ENCODE data around the gene ATG9B. TPM values are rescaled to one million over a fixed set of nuclear protein-coding genes. Genes with fewer than 3 reads are reported as not detected.
"Not testable (repeated sequence)": the region's sequence is repeated elsewhere in the genome, so short reads cannot be mapped to it uniquely, and the experiment has no call there.

The ATG9B gene
- polyA plus RNA-seq, 1 donor: 0.72 TPM

DNA sequence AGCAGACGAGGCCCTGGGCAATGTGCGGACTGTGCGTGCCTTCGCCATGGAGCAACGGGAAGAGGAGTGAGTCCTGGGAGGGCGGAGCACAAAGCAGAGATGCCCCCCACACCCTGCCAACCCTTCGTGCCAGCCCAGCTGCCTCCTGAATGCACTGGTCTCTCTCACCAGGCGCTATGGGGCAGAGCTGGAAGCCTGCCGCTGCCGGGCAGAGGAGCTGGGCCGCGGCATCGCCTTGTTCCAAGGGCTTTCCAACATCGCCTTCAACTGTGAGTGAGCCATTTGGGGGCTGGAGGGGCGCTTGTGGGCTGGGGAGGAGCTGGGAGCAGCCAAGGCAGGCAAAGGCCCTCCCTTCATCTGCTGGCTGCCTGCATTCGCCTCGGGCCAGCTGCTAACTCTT lies 11.6 kb upstream of the ATG9B start:
- no peak for DNase-seq

GRCh38 chr7:151035026-151035717 lies 10.9 kb upstream of the ATG9B start:
- DNase-seq: no peak

- DNase-seq: no peak
Observed at GRCh38 chr7:151034312-151035025, 10.2 kb upstream of the ATG9B start.

GRCh38 chr7:151033864-151034249 lies 9.6 kb upstream of the ATG9B start:
- no peak for DNase-seq

DNA sequence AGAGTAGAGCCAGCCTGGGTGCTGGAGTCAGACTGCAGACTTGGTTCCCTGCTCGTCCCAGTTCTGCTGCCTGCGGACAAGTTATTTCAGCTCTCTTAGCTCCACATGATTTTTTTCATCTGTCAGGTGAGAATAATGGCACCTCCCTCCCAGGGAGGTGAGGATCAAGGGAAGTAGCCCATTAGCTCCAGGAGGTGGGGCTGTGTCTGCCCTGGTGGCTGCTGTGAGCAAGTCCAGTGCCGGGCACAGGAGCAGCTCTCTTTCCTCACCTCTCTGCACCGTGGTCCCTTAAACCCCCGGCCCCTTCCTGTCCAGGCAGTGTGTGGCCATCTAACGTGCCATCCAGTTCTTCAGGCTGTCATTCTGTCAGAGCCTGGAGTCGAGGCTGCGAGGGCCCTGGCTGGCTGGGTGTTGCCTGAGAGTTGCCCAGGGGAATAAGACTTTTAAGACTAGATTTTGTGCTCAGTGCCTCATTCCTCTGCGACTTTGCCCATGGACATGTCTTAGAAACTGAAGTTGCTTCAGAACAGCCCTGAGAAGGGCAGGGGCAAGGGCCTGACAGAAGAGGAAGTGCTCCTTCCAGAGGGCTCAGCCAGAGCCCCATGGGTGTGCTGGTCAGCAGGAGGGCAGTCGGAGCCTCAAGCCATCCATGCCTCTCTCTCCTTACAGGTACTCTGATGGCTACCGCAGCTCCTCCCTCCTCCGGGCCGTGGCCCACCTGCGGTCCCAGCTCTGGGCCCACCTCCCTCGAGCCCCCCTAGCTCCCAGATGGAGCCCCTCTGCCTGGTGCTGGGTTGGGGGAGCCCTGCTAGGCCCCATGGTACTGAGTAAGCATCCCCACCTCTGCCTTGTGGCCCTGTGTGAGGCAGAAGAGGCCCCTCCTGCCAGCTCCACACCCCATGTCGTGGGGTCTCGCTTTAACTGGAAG lies 8.9 kb upstream of the ATG9B start:
- no peak for DNase-seq

DNA sequence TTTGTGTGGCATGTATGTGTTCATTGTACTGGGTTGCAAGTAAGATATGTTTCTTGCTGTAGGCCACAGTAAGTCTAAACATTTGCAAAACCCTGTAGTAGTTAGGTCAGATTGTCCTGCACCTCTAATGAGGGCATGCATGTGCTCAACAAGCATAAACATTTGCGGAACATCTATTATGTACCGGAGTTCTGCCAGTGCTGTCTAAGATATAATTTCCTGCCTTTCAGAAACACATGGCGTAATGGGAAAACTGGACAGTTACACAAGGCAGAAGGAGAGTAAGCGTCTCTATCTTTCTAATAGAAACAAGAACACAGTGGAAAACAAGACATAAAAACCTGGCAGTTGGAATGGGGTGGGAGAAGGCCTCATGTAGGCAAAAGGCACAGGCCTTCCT lies 6.7 kb upstream of the ATG9B start:
- DNase-seq: no peak

DNA sequence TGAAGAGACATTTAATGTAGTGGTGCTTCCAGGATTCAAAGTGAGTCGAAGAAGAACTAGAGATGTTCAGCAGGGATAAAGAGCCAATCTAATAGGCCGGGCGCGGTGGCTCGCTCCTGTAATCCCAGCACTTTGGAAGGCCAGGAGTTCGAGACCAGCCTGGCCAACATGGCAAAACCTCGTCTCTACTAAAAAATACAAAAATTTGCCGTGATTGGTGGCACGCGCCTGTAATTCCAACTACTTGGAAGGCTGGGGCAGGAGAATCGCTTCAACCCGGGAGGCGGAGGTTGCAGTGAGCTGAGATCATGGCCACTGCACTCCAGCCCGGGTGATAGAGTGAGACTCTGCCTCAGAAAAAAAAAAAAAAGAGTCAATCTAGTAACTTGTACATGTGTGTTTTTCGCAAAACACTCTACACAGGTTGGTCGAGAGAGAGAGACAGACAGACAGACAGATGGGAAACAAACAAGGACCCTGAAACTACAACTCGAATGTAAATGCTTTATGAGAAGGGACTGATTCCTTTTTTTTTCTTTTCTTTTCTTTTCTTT lies 4.7 kb upstream of the ATG9B start:
- DNase-seq: no peak

GRCh38 chr7:151028131-151028947 lies 4.0 kb upstream of the ATG9B start, which contains the start of gene ABCB8:
ABCB8 (plus strand) TSS chr7:151028450; CDS start chr7:151028516, 66 bp downstream.
- peak; percentile 99 for DNase-seq

DNA sequence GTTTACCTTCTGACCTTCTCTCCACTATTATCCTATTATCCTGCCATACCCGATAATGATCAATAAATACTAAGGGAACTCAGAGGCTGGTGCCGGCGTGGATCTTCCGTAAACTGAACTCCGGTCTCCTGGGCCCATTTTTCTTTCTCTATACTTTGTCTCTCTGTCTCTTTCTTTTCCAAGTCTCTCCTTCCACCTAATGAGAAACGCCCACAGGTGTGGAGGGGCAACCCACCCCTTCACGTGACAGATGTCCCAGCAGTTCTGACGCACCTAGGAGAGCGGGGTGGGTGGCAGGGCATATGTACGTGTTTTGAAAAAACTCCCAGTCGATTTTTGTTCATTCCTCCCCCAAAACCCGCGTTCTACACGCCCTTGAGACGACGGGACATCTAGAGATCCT lies 3.4 kb upstream of the ATG9B start:
- not testable (repeated sequence) for DNase-seq

DNA sequence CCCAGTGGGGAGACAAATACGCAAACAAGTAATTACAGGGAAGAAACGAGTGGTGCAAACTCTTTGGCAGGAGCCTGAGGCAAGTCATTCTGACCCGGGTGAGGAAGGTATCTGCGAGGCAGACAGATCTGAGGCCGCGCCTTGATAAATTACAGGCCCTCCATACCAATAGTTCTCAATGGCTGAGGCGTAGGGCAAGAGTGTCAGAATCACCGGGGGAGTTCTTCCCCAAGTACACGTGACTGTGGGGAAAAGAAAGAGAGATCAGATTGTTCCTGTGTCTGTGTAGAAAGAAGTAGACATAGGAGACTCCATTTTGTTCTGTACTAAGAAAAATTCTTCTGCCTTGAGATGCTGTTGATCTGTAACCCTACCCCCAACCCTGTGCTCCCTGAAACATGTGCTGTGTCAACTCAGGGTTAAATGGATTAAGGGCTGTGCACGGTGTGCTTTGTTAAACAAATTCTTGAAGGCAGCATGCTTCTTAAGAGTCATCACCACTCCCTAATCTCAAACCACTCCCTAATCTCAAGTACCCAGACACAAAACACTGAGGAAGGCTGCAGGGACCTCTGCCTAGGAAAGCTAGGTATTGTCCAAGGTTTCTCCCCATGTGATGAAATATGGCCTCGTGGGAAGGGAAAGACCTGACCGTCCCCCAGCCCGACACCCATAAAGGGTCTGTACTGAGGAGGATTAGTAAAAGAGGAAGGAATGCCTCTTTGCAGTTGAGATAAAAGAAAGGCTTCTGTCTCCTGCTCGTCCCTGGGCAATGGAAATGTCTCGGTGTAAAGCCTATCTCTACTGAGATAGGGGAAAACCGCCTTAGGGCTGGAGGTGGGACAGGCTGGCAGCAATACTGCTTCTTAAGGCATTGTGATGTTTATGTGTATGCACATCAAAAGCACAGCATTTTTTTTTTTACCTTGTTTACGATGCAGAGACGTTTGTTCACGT lies 2.8 kb upstream of the ATG9B start:
- not testable (repeated sequence) for DNase-seq

GRCh38 chr7:151025924-151026671 lies 1.8 kb upstream of the ATG9B start:
- no peak for DNase-seq

DNA sequence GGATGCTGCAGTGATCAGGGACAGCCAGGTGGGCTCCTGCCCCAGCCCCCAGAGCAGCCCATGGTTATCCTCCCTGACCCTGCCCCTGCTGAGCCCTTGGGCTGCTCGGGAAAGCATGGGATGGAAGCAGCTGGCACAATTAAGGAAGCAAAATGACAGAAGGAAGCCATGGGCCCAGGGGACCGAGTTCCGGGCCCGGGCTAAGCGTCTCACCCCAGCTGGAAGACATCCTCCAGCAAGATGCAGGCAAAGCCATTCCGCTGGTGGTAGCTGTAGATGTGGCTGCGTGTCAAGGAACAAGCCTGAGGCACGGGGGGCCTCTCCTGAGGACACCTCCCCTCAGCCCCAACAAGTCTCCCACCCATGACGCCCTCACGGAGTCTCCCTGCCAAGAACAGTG lies 1.1 kb downstream of the ATG9B start:
- DNase-seq: no peak

- DNase-seq: no peak
Observed at GRCh38 chr7:151020231-151020630, 4.1 kb downstream of the ATG9B start.

DNA sequence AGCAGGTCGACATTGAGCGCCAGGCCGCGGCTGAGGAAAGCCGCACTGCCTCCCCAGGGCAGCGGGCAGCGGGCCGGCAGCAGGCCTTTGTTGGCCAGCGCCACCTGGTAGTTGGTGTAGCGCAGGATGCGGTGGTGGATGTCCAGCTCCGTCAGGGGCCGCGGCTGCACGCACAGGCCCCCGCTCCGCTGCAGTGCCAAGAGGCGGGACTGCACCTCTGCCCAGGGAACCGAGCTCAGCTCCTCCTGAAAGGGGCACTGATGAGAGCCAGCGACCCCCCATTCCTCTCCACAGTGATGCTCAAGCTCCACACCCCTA lies 5.2 kb downstream of the ATG9B start:
- DNase-seq: no peak

DNA sequence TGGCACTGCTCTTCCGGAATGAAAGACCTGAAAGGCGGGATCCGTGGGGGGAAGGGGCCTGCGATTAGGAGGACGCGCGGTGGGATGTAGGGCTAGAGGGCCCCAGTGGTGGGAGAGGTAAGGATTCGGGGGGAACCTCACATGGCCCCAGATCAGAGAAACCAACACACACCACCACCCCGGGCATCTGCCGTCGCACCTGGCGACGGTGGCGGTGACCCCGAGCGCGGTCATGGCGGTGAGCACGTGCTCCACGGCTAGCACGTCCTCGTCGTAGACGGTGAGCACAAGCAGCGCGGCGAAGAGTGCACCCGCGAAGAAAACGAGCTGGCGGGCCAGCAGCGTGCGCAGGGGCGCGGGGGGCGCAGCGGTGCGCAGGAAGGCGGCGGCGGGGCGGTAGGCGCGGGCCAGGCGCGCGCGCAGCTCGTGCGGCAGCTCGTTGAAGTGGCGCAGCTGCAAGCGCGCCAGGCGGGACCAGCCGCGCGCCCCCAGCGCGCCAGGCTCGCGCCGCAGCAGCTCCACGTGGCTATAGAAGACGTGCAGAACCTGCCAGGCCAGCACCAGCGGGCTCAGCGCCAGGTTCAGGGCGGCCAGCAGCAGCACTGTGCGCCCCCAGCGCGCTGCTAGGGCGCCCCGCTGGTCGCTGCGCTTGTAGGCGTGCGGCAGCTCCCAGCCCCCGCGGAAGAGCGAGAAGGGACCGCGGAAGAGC lies 5.7 kb downstream of the ATG9B start:
- DNase-seq: no peak

- DNase-seq: peak; percentile 59
Observed at GRCh38 chr7:151017953-151018420, 6.3 kb downstream of the ATG9B start.

GRCh38 chr7:151017370-151017952 lies 6.8 kb downstream of the ATG9B start:
- no peak for DNase-seq

- DNase-seq: no peak
Observed at GRCh38 chr7:151016942-151017341, 7.4 kb downstream of the ATG9B start.

GRCh38 chr7:151016505-151016904 lies 7.8 kb downstream of the ATG9B start:
- no peak for DNase-seq
